NCI-H345 treated with DMSO at 0.1 percent for 48 hours (cell line): ENCODE results near the gene PRRG2.

ENCODE experiments used
- DNase-seq: peaks from one replicate; lab custom pipeline; 2025; ENCODE audit not compliant: unreplicated experiment; lab: John Stamatoyannopoulos, UW

The PRRG2 gene

DNA sequence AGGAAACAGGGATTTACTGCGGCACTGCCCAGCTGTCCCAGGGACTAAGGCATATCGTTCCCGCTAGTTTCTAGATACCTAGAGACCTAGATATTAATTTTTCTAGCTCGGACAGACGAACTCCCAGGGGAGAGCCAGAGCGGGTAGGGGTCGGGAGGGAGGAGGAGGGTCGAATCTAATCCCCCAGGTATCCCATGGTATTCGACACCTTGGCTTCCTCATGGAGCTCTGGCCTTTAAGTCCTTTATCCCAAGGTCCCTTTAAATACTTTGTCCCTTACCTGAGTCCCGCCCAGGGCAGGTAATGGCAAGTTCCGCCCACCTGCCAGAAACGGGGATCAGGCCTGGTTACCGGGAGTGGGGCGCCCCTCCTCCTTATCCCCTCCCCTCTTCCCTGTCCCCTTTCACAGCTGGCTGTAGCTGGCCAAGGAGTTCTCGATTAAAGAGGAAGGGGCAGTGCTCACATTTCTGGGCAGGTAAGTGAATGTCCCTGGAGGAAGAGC lies at the start of gene PRRG2:
Gene PRRG2 (plus strand): TSS at position 310 of the 502 bp plus-strand sequence. CDS start 1,904 bp downstream, outside the sequence.
- DNase-seq, result no peak

GRCh38 chr19:49533551-49534488 lies 47.3 kb upstream of the PRRG2 start:
- DNase-seq, result peak; percentile 54

DNA sequence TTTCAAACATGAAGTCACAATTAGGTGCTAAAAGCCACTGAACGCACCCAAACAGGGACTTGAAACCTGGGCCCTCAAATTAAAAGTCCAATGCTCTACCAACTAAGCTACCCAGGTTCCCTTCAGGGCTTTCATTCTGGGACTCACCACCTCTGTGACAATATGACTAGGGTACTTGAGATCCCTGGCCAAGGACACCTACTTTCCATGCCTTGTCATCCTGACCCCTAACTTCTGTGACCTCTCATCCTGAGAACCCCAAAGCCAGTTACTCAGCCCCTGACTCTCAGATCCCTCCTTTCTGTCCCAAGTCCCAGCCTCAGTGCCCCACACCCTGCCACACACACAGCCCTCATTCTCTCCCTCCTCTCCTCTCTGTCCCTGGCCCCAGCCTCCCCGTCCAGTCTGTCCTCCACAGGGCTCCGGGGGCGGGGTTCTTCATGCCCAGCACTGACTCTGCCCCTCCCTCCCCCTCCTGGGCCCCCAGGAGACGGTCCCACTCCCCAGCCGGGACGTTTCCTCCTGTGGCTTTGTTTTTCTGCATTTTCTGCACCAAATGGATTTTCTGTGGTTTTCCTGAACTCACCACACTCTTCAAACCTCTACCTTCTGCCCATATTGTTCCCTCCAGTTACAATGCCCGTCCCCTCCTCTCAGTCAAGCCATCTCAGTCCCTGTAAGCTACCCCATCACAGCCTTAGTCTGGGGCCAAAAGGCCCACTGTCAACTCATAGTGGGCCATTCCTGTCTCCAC lies 46.3 kb upstream of the PRRG2 start:
- no peak for DNase-seq

DNA sequence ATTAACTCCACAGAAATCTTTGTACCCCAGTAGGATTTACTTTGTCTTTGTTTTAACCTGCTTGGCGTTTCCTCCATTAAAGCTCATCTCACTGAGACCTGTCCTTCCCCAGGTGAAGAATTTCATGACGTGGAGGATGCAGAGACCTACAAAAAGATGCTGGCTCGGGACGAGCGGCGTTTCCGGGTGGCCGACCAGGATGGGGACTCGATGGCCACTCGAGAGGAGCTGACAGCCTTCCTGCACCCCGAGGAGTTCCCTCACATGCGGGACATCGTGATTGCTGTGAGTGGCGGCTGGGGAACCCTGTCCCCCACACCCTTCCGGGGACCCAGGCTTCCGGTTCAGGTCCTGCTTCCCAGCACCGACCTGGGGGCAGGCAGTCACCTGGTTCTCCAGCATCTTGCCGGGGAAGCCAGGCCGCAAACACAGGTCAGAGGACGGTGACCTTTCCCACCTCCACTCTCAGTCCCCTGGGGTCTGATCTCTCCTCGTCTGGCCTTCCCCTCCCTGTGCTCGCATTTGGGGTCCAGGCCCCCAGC lies 44.1 kb upstream of the PRRG2 start:
- DNase-seq, result no peak

DNA sequence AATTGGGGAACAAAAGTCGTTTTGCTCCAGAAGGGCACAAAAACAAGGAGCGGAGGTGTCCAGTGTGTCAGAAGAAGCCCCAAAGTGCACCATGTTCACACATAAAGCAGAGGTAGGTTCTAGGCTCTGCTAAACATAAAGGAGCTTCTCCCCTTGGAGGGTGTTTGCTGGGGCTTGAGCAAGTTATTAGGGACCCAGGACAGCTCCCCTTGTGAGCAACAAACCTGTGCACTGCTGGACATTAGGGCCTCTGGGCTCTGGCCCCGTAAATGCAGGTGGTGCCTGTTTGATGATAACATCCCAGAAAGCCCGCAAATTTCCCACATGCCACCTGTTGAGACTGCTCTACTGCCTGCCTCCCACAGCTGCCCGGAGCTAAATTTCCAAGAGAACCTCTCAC lies 42.5 kb upstream of the PRRG2 start:
- DNase-seq, result no peak

GRCh38 chr19:49539192-49539952 lies 41.7 kb upstream of the PRRG2 start:
- no peak for DNase-seq

DNA sequence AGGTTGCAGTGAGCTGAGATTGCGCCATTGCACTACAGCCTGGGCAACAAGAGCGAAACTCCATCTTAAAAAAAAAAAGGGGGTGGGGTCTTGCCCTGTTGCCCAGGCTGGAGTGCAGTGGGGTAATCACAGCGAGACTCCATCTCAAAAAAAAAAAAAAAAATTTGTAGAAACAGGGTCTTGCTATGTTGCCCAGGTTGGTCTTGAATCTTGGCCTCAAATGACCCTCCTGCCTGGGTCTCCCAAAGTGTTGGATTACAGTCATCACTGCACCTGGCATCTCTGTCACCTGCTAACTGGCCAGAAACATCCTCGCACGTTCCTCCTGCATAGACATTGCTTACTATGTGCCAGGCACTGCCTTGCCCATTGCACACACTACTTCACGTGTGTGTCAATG lies 39.2 kb upstream of the PRRG2 start:
- no peak for DNase-seq

GRCh38 chr19:49542446-49542845 lies 38.7 kb upstream of the PRRG2 start:
- no peak for DNase-seq

GRCh38 chr19:49543032-49543431 lies 38.1 kb upstream of the PRRG2 start:
- no peak for DNase-seq

GRCh38 chr19:49544154-49544553 lies 37.0 kb upstream of the PRRG2 start:
- no peak for DNase-seq

- DNase-seq, result peak; percentile 59
Observed at GRCh38 chr19:49546825-49547565, 34.1 kb upstream of the PRRG2 start.

GRCh38 chr19:49549045-49549444 lies 32.1 kb upstream of the PRRG2 start:
- no peak for DNase-seq

GRCh38 chr19:49551531-49551930 lies 29.6 kb upstream of the PRRG2 start:
- DNase-seq, result no peak

- no peak for DNase-seq
Observed at GRCh38 chr19:49552749-49553148, 28.4 kb upstream of the PRRG2 start.

DNA sequence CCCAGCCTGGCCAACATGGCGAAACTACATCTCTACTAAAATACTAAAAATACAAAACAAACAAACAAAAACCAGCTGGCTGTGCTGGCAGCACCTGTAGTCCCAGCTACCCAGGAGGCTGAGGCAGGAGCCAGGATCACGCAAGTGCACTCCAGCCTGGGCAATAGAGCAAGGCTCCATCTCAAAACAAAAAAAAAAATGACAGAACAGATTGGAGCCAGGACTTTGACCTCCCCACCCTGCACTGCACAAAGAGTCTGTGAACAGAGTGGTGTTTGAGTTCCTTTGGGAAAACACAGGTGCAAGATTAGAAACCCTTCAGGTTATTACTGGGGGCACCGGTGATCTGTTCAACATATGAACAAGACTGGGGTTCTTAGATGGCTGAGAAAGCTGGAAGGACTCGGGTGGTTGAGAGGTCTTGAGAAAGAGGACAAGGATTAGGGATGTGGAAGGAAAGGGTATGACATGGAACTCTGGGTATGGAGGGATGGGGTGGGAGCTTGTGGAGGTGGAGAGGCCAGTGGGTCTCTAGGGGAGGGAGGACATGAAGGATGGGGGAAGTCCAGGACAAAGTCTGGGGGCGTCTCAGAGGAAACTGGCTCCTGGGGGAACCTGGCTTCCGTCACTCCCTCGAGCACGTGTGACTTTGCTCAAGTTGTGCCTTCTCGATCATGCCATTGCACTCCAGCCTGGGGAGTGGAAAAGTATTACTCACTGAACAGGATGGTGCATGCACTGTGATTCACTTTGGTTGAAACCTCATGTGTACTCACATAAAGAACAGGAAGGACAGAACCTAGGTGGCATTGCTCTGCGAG lies 27.5 kb upstream of the PRRG2 start:
- no peak for DNase-seq

DNA sequence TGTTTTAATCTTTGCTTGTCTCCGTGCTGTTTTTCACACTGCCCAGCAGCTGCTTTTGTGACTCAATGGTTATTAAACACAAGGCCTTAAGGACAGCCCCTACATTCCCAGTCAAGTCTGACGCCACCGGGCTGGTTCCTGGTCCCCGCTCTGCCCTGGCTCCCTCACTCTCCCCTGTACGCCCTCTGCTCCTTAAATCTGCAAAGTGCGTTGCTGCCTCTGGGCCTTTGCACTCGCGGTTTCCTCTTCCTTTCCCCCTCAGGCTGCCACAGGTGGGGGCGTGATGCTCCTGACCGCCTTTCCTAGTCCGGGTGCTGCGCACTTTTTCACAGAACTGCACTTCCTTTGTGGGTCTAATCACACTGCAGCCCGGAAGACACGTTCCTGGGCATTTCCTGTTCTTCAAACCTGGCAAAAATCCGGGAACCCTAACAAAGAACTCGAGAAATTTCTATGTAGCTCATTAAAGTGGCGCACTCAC lies 26.4 kb upstream of the PRRG2 start:
- DNase-seq, result no peak

DNA sequence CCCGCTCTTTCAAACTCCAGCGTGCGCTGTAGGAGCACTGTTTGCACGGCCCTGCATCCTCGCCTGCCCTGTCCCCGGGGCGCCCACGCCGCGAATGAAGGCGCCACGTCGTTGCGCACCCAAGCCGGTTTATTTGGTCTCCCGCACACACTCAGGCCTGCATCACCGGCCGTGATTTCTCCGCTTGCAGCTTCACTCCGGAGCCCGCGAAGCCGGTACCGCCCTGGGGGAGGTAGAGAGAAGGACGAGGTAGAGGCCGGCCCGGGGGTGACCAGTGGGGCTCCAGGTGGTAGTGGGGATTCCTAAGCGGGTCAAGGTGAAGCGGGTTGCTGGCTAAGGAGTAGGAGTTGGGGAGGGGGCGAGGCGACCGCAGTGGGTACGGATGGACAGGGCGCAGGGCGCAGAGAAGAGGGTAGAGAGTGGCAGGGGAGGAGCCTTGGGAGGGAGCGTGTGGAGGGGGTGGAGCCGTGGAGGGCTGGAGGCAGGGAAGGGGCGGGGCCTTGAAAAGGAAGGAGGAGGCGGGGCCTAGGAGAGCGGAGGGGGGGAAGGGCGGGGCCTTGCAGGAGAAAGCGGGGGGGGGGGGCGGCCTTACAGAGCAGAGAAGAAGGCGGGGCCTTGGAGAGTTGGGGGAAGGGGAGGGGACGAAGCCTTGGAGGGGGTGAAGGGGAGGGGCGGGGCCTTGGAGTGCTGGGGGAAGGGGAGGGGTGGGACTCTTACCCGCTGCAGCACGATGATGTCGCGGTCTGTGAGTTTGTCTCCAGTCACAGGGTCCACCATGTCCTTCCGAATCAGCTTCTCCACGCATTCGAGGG lies 25.3 kb upstream of the PRRG2 start:
- no peak for DNase-seq
